H9 (cell line): ENCODE data around the gene RBPJL. TPM values are rescaled to one million over a fixed set of nuclear protein-coding genes. Genes with fewer than 3 reads are reported as not detected.

Source experiments
- DNase-seq: peaks from one replicate; pipeline ENCODE4 v3.0.0-alpha.2; 2017
- H2AFZ ChIP-seq: one replicate; pipeline ENCODE4 v1.6.1; 2013; ENCODE audit warnings: mild to moderate bottlenecking, low read length, control low read depth, moderate library complexity
- H2AK5ac ChIP-seq: 2 replicates; pipeline ENCODE4 v1.6.1; 2013; ENCODE audit warnings: low read length, control low read depth, mixed read lengths; ENCODE audit not compliant: insufficient read length
- H2BK120ac ChIP-seq: one replicate; pipeline ENCODE4 v1.6.1; 2013; ENCODE audit warnings: low read depth, mild to moderate bottlenecking, low read length, control low read depth, inconsistent platforms; ENCODE audit not compliant: poor library complexity, severe bottlenecking
- H2BK12ac ChIP-seq: 2 replicates; pipeline ENCODE4 v1.6.1; 2013; ENCODE audit warnings: low read length, control low read depth, mixed read lengths, low read depth; ENCODE audit not compliant: insufficient read length
- H2BK15ac ChIP-seq: 2 replicates; pipeline ENCODE4 v1.6.1; 2013; ENCODE audit warnings: low read depth, low read length, control low read depth
- H2BK20ac ChIP-seq: one replicate; pipeline ENCODE4 v1.6.1; 2013; ENCODE audit warnings: low read depth, mild to moderate bottlenecking, low read length, control low read depth, inconsistent platforms; ENCODE audit not compliant: poor library complexity, severe bottlenecking
- H2BK5ac ChIP-seq: 2 replicates; pipeline ENCODE4 v1.6.1; 2013; ENCODE audit warnings: low read length, control low read depth, mixed read lengths; ENCODE audit not compliant: insufficient read length
- H3K14ac ChIP-seq: 2 replicates; pipeline ENCODE4 v1.6.1; 2013; ENCODE audit warnings: low read length, control low read depth; ENCODE audit not compliant: insufficient read depth
- H3K18ac ChIP-seq: 2 replicates; pipeline ENCODE4 v1.6.1; 2013; ENCODE audit warnings: low read depth, mild to moderate bottlenecking, mixed read lengths, low read length, control low read depth; ENCODE audit not compliant: insufficient read length
- H3K23ac ChIP-seq: 2 replicates; pipeline ENCODE4 v1.6.1; 2013; ENCODE audit warnings: low read length, control low read depth, mixed read lengths, low read depth; ENCODE audit not compliant: insufficient read length
- H3K23me2 ChIP-seq: 2 replicates; pipeline ENCODE4 v1.6.1; 2013; ENCODE audit warnings: low read depth, mild to moderate bottlenecking, mixed read lengths, low read length, control low read depth; ENCODE audit not compliant: insufficient read length, poor library complexity, severe bottlenecking
- H3K27ac ChIP-seq: 2 replicates; pipeline ENCODE4 v1.5.1; 2013; ENCODE audit warnings: low read length, control low read depth, mixed read lengths, low read depth; ENCODE audit not compliant: insufficient read length
- H3K27me3 ChIP-seq: 2 replicates; pipeline ENCODE4 v1.6.1; 2013; ENCODE audit warnings: low read length, control low read depth, inconsistent platforms; ENCODE audit not compliant: insufficient read depth
- H3K4ac ChIP-seq: 2 replicates; pipeline ENCODE4 v1.6.1; 2013; ENCODE audit warnings: low read depth, mild to moderate bottlenecking, control low read depth, inconsistent platforms, low read length, moderate library complexity
- H3K4me1 ChIP-seq: 2 replicates; pipeline ENCODE4 v1.6.1; 2013; ENCODE audit warnings: low read length, control low read depth, inconsistent platforms; ENCODE audit not compliant: insufficient read depth
- H3K4me2 ChIP-seq: 2 replicates; pipeline ENCODE4 v1.6.1; 2013; ENCODE audit warnings: low read length, control low read depth, mixed read lengths; ENCODE audit not compliant: insufficient read length, insufficient read depth
- H3K56ac ChIP-seq: 2 replicates; pipeline ENCODE4 v1.6.1; 2013; ENCODE audit warnings: low read depth, mild to moderate bottlenecking, mixed read lengths, low read length, control low read depth; ENCODE audit not compliant: insufficient read length
- H3K79me1 ChIP-seq: 2 replicates; pipeline ENCODE4 v1.6.1; 2013; ENCODE audit warnings: low read depth, mild to moderate bottlenecking, moderate library complexity, low read length, control low read depth, inconsistent platforms; ENCODE audit not compliant: insufficient read depth, poor library complexity, severe bottlenecking
- H3K79me2 ChIP-seq: 2 replicates; pipeline ENCODE4 v1.6.1; 2013; ENCODE audit warnings: low read length, control low read depth, inconsistent platforms; ENCODE audit not compliant: insufficient read depth
- H3K9ac ChIP-seq: 2 replicates; pipeline ENCODE4 v1.6.1; 2013; ENCODE audit warnings: low read length, control low read depth, mixed read lengths; ENCODE audit not compliant: insufficient read length; ENCODE audit errors: extremely low read depth
- H3K9me3 ChIP-seq: one replicate; pipeline ENCODE4 v1.6.1; 2013; ENCODE audit warnings: low read depth, low read length, inconsistent platforms; ENCODE audit not compliant: control insufficient read depth
- H3T11ph ChIP-seq: one replicate; pipeline ENCODE4 v1.6.1; 2013; ENCODE audit warnings: mild to moderate bottlenecking, low read length, control low read depth, inconsistent platforms
- H4K20me1 ChIP-seq: one replicate; pipeline ENCODE4 v1.6.1; 2013; ENCODE audit not compliant: control insufficient read depth, insufficient read length, insufficient read depth
- H4K5ac ChIP-seq: 2 replicates; pipeline ENCODE4 v1.6.1; 2013; ENCODE audit warnings: low read depth, mild to moderate bottlenecking, mixed read lengths, low read length, control low read depth; ENCODE audit not compliant: insufficient read length
- H4K8ac ChIP-seq: replicated peaks from 2 replicates; pipeline ENCODE4 v1.6.1; 2013; ENCODE audit warnings: low read length, control low read depth, mixed read lengths, low read depth; ENCODE audit not compliant: insufficient read length
- H4K91ac ChIP-seq: 2 replicates; pipeline ENCODE4 v1.6.1; 2013; ENCODE audit warnings: low read depth, mild to moderate bottlenecking, moderate library complexity, mixed read lengths, low read length, control low read depth; ENCODE audit not compliant: insufficient read length
- H3K27ac Mint-ChIP-seq, 3 experiments: 2 replicates in 2 of 3; 3 replicates in 1 of 3; pipeline ENCODE4 v1.8.0; 2020 to 2021; ENCODE audit warnings: mixed read lengths in 3 of 3, mild to moderate bottlenecking in 1 of 3, moderate library complexity in 1 of 3
- H3K27me3 Mint-ChIP-seq: 2 replicates; pipeline ENCODE4 v1.8.0; 2021; ENCODE audit warnings: low read depth, mild to moderate bottlenecking, moderate library complexity, mixed read lengths
- H3K36me3 Mint-ChIP-seq, 3 experiments: 2 replicates in 2 of 3; 3 replicates in 1 of 3; pipeline ENCODE4 v1.8.0; 2020 to 2021; ENCODE audit warnings: low read depth in 3 of 3, mixed read lengths in 3 of 3; ENCODE audit not compliant: insufficient read depth in 1 of 3
- H3K4me1 Mint-ChIP-seq, 2 experiments: 2 replicates each; pipeline ENCODE4 v1.8.0; 2020; ENCODE audit warnings: mixed read lengths in 2 of 2
- H3K4me3 Mint-ChIP-seq, 2 experiments: 2 replicates in 1 of 2; 3 replicates in 1 of 2; pipeline ENCODE4 v1.8.0; 2020 to 2021; ENCODE audit warnings: mild to moderate bottlenecking in 2 of 2, mixed read lengths in 2 of 2, moderate library complexity in 1 of 2
- H3K9me3 Mint-ChIP-seq, 2 experiments: 2 replicates in 1 of 2; 3 replicates in 1 of 2; pipeline ENCODE4 v1.8.0; 2020; ENCODE audit warnings: mild to moderate bottlenecking in 2 of 2, mixed read lengths in 2 of 2, moderate library complexity in 1 of 2
- WGBS: extraction: QIAGEN DNeasy Blood & Tissue Kit; methylation state at CpG from one replicate; pipeline ENCODE4 v1.1.7; 2013; ENCODE audit warnings: missing lambda C conversion rate, low lambda C conversion rate, mixed read lengths; ENCODE audit not compliant: insufficient read length; ENCODE audit errors: extremely low coverage; 5-methylcytosine and 5-hydroxymethylcytosine counted together
- total RNA-seq: library from RNA; stranded (reverse); gene quantifications from 2 replicates; pipeline ENCODE4 v1.2.1, GENCODE V29; 2021
- TF ChIP-seq, protein P1 (sequence below): fragments of 200-600 bp; sonication (generic); conservative IDR thresholded peaks from 3 replicates; pipeline ENCODE4 v1.8.0; 2021; ENCODE audit warnings: antibody characterized with exemption, mild to moderate bottlenecking

Gene RBPJL
- total RNA-seq, 1 experiment from 2014 or later: 0.28 TPM

DNA sequence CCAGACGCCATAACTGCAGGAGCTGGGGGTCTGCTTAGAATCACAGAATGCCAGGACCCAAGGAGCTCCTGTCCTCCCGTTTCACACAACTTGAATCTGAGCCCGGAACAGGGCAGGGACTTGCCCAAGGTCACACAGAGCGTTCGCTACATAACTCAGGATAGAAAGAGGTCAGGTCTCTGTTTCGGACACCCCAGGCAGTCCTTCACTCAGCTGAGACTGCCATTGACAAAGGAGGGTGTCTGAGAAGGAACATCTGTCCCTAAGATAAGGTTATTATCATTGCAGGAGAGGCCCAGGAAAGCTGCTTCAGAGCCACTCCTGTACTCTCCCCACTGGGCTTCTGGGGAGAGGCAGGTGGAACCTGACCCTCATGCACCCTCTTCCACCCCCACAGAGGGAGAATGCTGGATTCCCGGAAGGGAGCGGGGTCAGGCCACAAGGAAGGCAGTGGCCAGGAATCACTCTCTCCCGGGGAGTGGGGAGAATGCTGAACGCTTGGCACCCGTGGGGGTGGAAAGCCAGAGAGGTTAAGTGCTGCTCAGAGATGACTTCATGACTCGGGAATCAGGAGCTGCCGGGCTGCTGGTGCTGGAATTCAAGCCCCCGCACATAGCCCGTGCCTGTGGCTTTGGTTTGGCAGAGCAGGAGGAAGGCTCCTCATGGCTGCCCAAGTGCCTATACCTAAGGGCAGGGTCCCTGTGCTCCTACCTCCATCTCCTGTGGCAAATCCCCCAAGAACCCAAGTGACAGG is 30.9 kb downstream of the RBPJL start:
- Histone ChIP-seq H3K79me1 (no peaks in the 10 kb centered on the region), H3K4me2 (no peak overlapping the region), H3K9ac (no peak overlapping the region), H2BK12ac (no peak overlapping the region), H3T11ph (no peak overlapping the region), H2BK20ac (no peak overlapping the region), H2AFZ (no peak overlapping the region), H2BK120ac (no peak overlapping the region), H3K79me2 (peaks cover 3% of the 10 kb centered on the region; the same call in 1 of the 2 replicates), H3K4me1 (peaks cover 20% of the 10 kb centered on the region), H2BK5ac (no peak overlapping the region), H3K56ac (no peak overlapping the region), H3K9me3 (no peaks in the 10 kb centered on the region), H2BK15ac (no peak overlapping the region), H4K91ac (peak overlapping the region; percentile 73), H3K27ac (no peak overlapping the region), H3K27me3 (no peaks in the 10 kb centered on the region), H4K20me1 (peaks cover 2% of the 10 kb centered on the region), H3K23ac (no peak overlapping the region), H3K23me2 (peaks cover 3% of the 10 kb centered on the region), H2AK5ac (no peak overlapping the region), H3K18ac (peak overlapping the region; percentile 15), H4K5ac (no peak overlapping the region), H3K4ac (no peak overlapping the region; the same call in 1 of the 2 replicates), H3K14ac (0 out of 2 replicates have a peak overlapping the region, but pooled peaks have one; percentile 44), H4K8ac (no peak overlapping the region)
- TF ChIP-seq, protein P1, sequence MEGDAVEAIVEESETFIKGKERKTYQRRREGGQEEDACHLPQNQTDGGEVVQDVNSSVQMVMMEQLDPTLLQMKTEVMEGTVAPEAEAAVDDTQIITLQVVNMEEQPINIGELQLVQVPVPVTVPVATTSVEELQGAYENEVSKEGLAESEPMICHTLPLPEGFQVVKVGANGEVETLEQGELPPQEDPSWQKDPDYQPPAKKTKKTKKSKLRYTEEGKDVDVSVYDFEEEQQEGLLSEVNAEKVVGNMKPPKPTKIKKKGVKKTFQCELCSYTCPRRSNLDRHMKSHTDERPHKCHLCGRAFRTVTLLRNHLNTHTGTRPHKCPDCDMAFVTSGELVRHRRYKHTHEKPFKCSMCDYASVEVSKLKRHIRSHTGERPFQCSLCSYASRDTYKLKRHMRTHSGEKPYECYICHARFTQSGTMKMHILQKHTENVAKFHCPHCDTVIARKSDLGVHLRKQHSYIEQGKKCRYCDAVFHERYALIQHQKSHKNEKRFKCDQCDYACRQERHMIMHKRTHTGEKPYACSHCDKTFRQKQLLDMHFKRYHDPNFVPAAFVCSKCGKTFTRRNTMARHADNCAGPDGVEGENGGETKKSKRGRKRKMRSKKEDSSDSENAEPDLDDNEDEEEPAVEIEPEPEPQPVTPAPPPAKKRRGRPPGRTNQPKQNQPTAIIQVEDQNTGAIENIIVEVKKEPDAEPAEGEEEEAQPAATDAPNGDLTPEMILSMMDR: no peak
- Mint-ChIP-seq H3K4me1 (peaks cover 68 to 76% of the 10 kb centered on the region in 2 experiments), H3K27me3 (no peaks in the 10 kb centered on the region; the same call in 1 of the 2 replicates), H3K9me3 (no peaks in the 10 kb centered on the region), H3K4me3 (no peak overlapping the region), H3K36me3 (peaks cover 13 to 34% (median 23%) of the 10 kb centered on the region in 3 experiments; a peak in 6 of 7 replicates), H3K27ac (peak overlapping the region; percentile 28 to 92 (median 40); a peak in 6 of 7 replicates)
- no peak for DNase-seq
- no CpG with 5 or more reads among the region's 15 CpGs for WGBS
